WTC11 (cell line): ENCODE data around the gene MKLN1. TPM values are rescaled to one million over a fixed set of nuclear protein-coding genes. Genes with fewer than 3 reads are reported as not detected.

Experiments
- ATAC-seq: fragments of 200-7000 bp; cut with Tn5 transposase; 2 replicates; pipeline ENCODE4 v1.10.0; 2021; ENCODE audit warnings: mild to moderate bottlenecking, moderate library complexity
- CTCF ChIA-PET: fragments of 300-600 bp; sonication (Branson Sonifier 250); formaldehyde crosslinking; loops from one replicate; lab custom pipeline; 2021; ENCODE audit warnings: antibody characterized with exemption; lab: Charles Lee
- POLR2A ChIA-PET: fragments of 350-600 bp; sonication (Branson Sonifier 250); formaldehyde crosslinking; loops from one replicate; lab custom pipeline; 2021; ENCODE audit warnings: antibody characterized with exemption; lab: Charles Lee
- DNase-seq: peaks from one replicate; pipeline ENCODE4 v3.0.0; 2021; ENCODE audit warnings: low spot score
- H3K27ac Mint-ChIP-seq: 2 replicates; pipeline ENCODE4 v1.8.0; 2021; ENCODE audit warnings: mixed read lengths
- H3K27me3 Mint-ChIP-seq: 2 replicates; pipeline ENCODE4 v1.8.0; 2021; ENCODE audit warnings: low read depth, mild to moderate bottlenecking, moderate library complexity, mixed read lengths
- H3K36me3 Mint-ChIP-seq: 2 replicates; pipeline ENCODE4 v1.8.0; 2021; ENCODE audit warnings: mixed read lengths
- H3K4me1 Mint-ChIP-seq: 2 replicates; pipeline ENCODE4 v1.8.0; 2022; ENCODE audit warnings: mixed read lengths
- H3K4me3 Mint-ChIP-seq: 2 replicates; pipeline ENCODE4 v1.8.0; 2021; ENCODE audit warnings: mild to moderate bottlenecking, moderate library complexity, mixed read lengths
- H3K9me3 Mint-ChIP-seq: 2 replicates; pipeline ENCODE4 v1.8.0; 2021; ENCODE audit warnings: mixed read lengths
- AFF4 ChIP-seq: sonication (generic); formaldehyde crosslinking; IDR thresholded peaks from 2 replicates; pipeline ENCODE4 v1.8.1; 2023; ENCODE audit warnings: mild to moderate bottlenecking, missing genetic modification reagents, borderline replicate concordance
- ESRRA ChIP-seq: sonication (generic); formaldehyde crosslinking; IDR thresholded peaks from 2 replicates; pipeline ENCODE4 v1.8.1; 2022; ENCODE audit warnings: mild to moderate bottlenecking, missing genetic modification reagents, borderline replicate concordance
- FOXK1 ChIP-seq: sonication (generic); formaldehyde crosslinking; IDR thresholded peaks from 2 replicates; pipeline ENCODE4 v1.8.0; 2022; ENCODE audit warnings: mild to moderate bottlenecking, moderate library complexity, missing genetic modification reagents
- GABPB1 ChIP-seq: sonication (generic); formaldehyde crosslinking; IDR thresholded peaks from 2 replicates; pipeline ENCODE4 v1.8.1; 2023; ENCODE audit warnings: mild to moderate bottlenecking, missing genetic modification reagents
- NFE2L1 ChIP-seq: sonication (generic); formaldehyde crosslinking; IDR thresholded peaks from 2 replicates; pipeline ENCODE4 v1.8.1; 2023; ENCODE audit warnings: missing genetic modification reagents
- PRRX2 ChIP-seq: fragments of 250-450 bp; sonication (Bioruptor Pico); IDR thresholded peaks from 2 replicates; pipeline ENCODE4 v1.8.0; 2021; ENCODE audit warnings: mild to moderate bottlenecking
- ZMAT4 ChIP-seq: fragments of 250-450 bp; sonication (Bioruptor Pico); IDR thresholded peaks from 2 replicates; pipeline ENCODE4 v1.9.0; 2021; ENCODE audit warnings: mild to moderate bottlenecking
- ZNF232 ChIP-seq: sonication (generic); formaldehyde crosslinking; IDR thresholded peaks from 2 replicates; pipeline ENCODE4 v1.8.0; 2022; ENCODE audit warnings: mild to moderate bottlenecking, missing genetic modification reagents
- ZNF281 ChIP-seq: sonication (generic); formaldehyde crosslinking; IDR thresholded peaks from 2 replicates; pipeline ENCODE4 v1.8.0; 2023; ENCODE audit warnings: mild to moderate bottlenecking, missing genetic modification reagents
- ZNF416 ChIP-seq: fragments of 250-450 bp; sonication (Bioruptor Pico); IDR thresholded peaks from 2 replicates; pipeline ENCODE4 v1.9.0; 2021; ENCODE audit warnings: mild to moderate bottlenecking, inconsistent platforms
- ZSCAN18 ChIP-seq: fragments of 250-450 bp; sonication (Bioruptor Pico); IDR thresholded peaks from 2 replicates; pipeline ENCODE4 v2.1.2; 2022; ENCODE audit warnings: mild to moderate bottlenecking, moderate library complexity
- total RNA-seq: library from RNA; stranded (reverse); gene quantifications from 3 replicates; pipeline ENCODE4 v1.2.3, GENCODE V29; 2021

Gene MKLN1
- total RNA-seq, 1 experiment from 2014 or later: 37.6 TPM

GRCh38 chr7:131493081-131493480 lies 165.4 kb downstream of the MKLN1 start:
- no peaks in the 10 kb centered on the region for H3K36me3 Mint-ChIP-seq
- TF ChIP-seq ZSCAN18 (CRISPR knock-in tag) (no peak), ZNF281 (CRISPR knock-in tag) (no peak), FOXK1 (CRISPR knock-in tag) (no peak)
- no peaks in the 10 kb centered on the region for H3K9me3 Mint-ChIP-seq
- H3K4me3 Mint-ChIP-seq: no peak overlapping the region
- ATAC-seq: no peak
- ChIA-PET CTCF (interaction anchor here (0.9 to 2.4 kb wide), 4 partner anchors 16 to 165 kb away, joined by 4 to 11 read pairs (median 10); no protein-coding TSS in a partner anchor), POLR2A (interaction anchor here (0.7 kb wide), 1 partner anchor 1088 kb away, joined by 4 read pairs; no protein-coding TSS in a partner anchor)
- H3K4me1 Mint-ChIP-seq: no peaks in the 10 kb centered on the region
- H3K27ac Mint-ChIP-seq: no peak overlapping the region
- H3K27me3 Mint-ChIP-seq: no peaks in the 10 kb centered on the region
- DNase-seq: no peak

- H3K36me3 Mint-ChIP-seq: 0 out of 2 replicates have a peak, but pooled peaks cover 2% of the 10 kb centered on the region
- H3K4me1 Mint-ChIP-seq: no peaks in the 10 kb centered on the region
- ChIA-PET POLR2A (no interaction called here), CTCF (interaction anchor here (1.6 to 2.4 kb wide), 3 partner anchors 15 to 162 kb away, joined by 8 to 11 read pairs (median 11); no protein-coding TSS in a partner anchor)
- no peak overlapping the region for H3K4me3 Mint-ChIP-seq
- TF ChIP-seq AFF4 (CRISPR knock-in tag) (no peak), GABPB1 (CRISPR knock-in tag) (no peak), NFE2L1 (CRISPR knock-in tag) (no peak), ZNF416 (CRISPR knock-in tag) (0 out of 2 replicates have a peak, but pooled peaks have one; percentile 14), ESRRA (CRISPR knock-in tag) (no peak), PRRX2 (CRISPR knock-in tag) (no peak)
- DNase-seq: no peak
- H3K27ac Mint-ChIP-seq: 0 out of 2 replicates have a peak overlapping the region, but pooled peaks have one; percentile 21
- ATAC-seq: peak; percentile 6; the same call in 1 of the 2 replicates
- H3K27me3 Mint-ChIP-seq: no peaks in the 10 kb centered on the region
- H3K9me3 Mint-ChIP-seq: no peaks in the 10 kb centered on the region
Measured at GRCh38 chr7:131493581-131493980, 165.9 kb downstream of the MKLN1 start.

GRCh38 chr7:131494182-131494581 lies 166.5 kb downstream of the MKLN1 start:
- no peak for ATAC-seq
- H3K4me1 Mint-ChIP-seq: no peaks in the 10 kb centered on the region
- H3K9me3 Mint-ChIP-seq: no peaks in the 10 kb centered on the region
- H3K4me3 Mint-ChIP-seq: no peak overlapping the region
- CTCF ChIA-PET: interaction anchor here (1.6 to 2.4 kb wide), 3 partner anchors 15 to 161 kb away, joined by 8 to 11 read pairs (median 11); no protein-coding TSS in a partner anchor
- TF ChIP-seq ZNF232: no peak
- TF ChIP-seq ZMAT4 (CRISPR knock-in tag): peak; percentile 41; the same call in 1 of the 2 replicates
- no peak for DNase-seq
- peaks cover 8% of the 10 kb centered on the region for H3K36me3 Mint-ChIP-seq
- POLR2A ChIA-PET: no interaction called here
- no peak overlapping the region for H3K27ac Mint-ChIP-seq
- no peaks in the 10 kb centered on the region for H3K27me3 Mint-ChIP-seq
